PC-9 (cell line): Measurements from ENCODE around the gene SRRM5.

Experiments
- CTCF ChIP-seq: fragments of 200-600 bp; sonication (generic); conservative IDR thresholded peaks from 2 replicates; pipeline ENCODE4 v1.6.1; 2017; ENCODE audit warnings: mixed run types, antibody characterized with exemption, mild to moderate bottlenecking, moderate library complexity
- EZH2 ChIP-seq: fragments of 200-600 bp; sonication (generic); IDR thresholded peaks from 2 replicates; pipeline ENCODE4 v1.8.0; 2017; ENCODE audit warnings: antibody characterized with exemption, low read depth

GRCh38 chr19:43607238-43608205 lies 4.4 kb upstream of the SRRM5 start:
- no peak for TF ChIP-seq CTCF
- no peak for TF ChIP-seq EZH2
